Astrocyte (in vitro differentiated cells and primary cell): ENCODE measurements around the gene DUSP2. TPM values are rescaled to one million over a fixed set of nuclear protein-coding genes. Genes with fewer than 3 reads are reported as not detected.

Experiments used
- DNase-seq: peaks from one replicate; pipeline ENCODE4 v3.0.0-alpha.2; 2010; ENCODE audit warnings: low read depth
- FAIRE-seq: peaks from 2 replicates; lab custom pipeline; 2011; peaks lifted over from hg19 to GRCh38; lab: Jason Lieb, UNC
- H2AFZ ChIP-seq: 2 replicates; pipeline ENCODE4 v1.6.0; 2012; ENCODE audit warnings: low read depth, low read length, inconsistent platforms
- H3K27ac ChIP-seq: 2 replicates; pipeline ENCODE4 v1.5.1; 2011; ENCODE audit warnings: low read depth, low read length, inconsistent platforms
- H3K27me3 ChIP-seq: 2 replicates; pipeline ENCODE4 v1.6.0; 2011; ENCODE audit warnings: low read length, inconsistent platforms; ENCODE audit not compliant: insufficient read depth
- H3K36me3 ChIP-seq: 2 replicates; pipeline ENCODE4 v1.5.1; 2011; ENCODE audit warnings: low read length, inconsistent platforms; ENCODE audit not compliant: insufficient read depth
- H3K4me1 ChIP-seq: 2 replicates; pipeline ENCODE4 v1.5.1; 2011; ENCODE audit warnings: low read length, inconsistent platforms; ENCODE audit not compliant: insufficient read depth
- H3K4me2 ChIP-seq: 2 replicates; pipeline ENCODE4 v1.6.0; 2012; ENCODE audit warnings: low read length, inconsistent platforms
- H3K4me3 ChIP-seq: 2 replicates; pipeline ENCODE4 v1.5.1; 2011; ENCODE audit warnings: low read depth, mild to moderate bottlenecking, low read length, inconsistent platforms; ENCODE audit not compliant: insufficient read depth
- H3K79me2 ChIP-seq: 2 replicates; pipeline ENCODE4 v1.6.0; 2012; ENCODE audit warnings: mild to moderate bottlenecking, low read length, inconsistent platforms; ENCODE audit not compliant: insufficient read depth
- H3K9ac ChIP-seq: 2 replicates; pipeline ENCODE4 v1.6.0; 2012; ENCODE audit warnings: mild to moderate bottlenecking, low read length, inconsistent platforms
- H3K9me3 ChIP-seq: 2 replicates; pipeline ENCODE4 v1.5.1; 2012; ENCODE audit warnings: low read depth, mild to moderate bottlenecking, low read length, inconsistent platforms; ENCODE audit not compliant: insufficient read depth
- H4K20me1 ChIP-seq: 2 replicates; pipeline ENCODE4 v1.6.0; 2012; ENCODE audit warnings: low read length, inconsistent platforms; ENCODE audit not compliant: insufficient read depth
- H3K27ac Mint-ChIP-seq: one replicate; pipeline ENCODE4 v1.8.0; 2021; ENCODE audit warnings: mild to moderate bottlenecking, mixed read lengths; ENCODE audit not compliant: unreplicated experiment
- H3K27me3 Mint-ChIP-seq: one replicate; pipeline ENCODE4 v1.8.0; 2021; ENCODE audit warnings: low read depth, mixed read lengths; ENCODE audit not compliant: unreplicated experiment
- H3K36me3 Mint-ChIP-seq: one replicate; pipeline ENCODE4 v1.8.0; 2021; ENCODE audit warnings: low read depth, mixed read lengths; ENCODE audit not compliant: unreplicated experiment
- H3K4me1 Mint-ChIP-seq: one replicate; pipeline ENCODE4 v1.8.0; 2021; ENCODE audit warnings: low read depth, mixed read lengths; ENCODE audit not compliant: unreplicated experiment
- H3K4me3 Mint-ChIP-seq: one replicate; pipeline ENCODE4 v1.8.0; 2021; ENCODE audit warnings: mild to moderate bottlenecking, moderate library complexity, mixed read lengths; ENCODE audit not compliant: unreplicated experiment
- H3K9me3 Mint-ChIP-seq: one replicate; pipeline ENCODE4 v1.8.0; 2021; ENCODE audit warnings: mild to moderate bottlenecking, mixed read lengths; ENCODE audit not compliant: unreplicated experiment
- EZH2 ChIP-seq: IDR thresholded peaks from 2 replicates; pipeline ENCODE4 v1.6.1; 2012; ENCODE audit warnings: mild to moderate bottlenecking, low read length, inconsistent platforms; ENCODE audit not compliant: insufficient read depth
- total RNA-seq: library from RNA; stranded (reverse); gene quantifications from 2 replicates; pipeline ENCODE4 v1.2.1, GENCODE V29; 2021
- TF ChIP-seq, protein P1 (sequence below): IDR thresholded peaks from 2 replicates; pipeline ENCODE4 v1.5.1; 2011; ENCODE audit warnings: low read depth, mild to moderate bottlenecking, inconsistent platforms, low read length, moderate library complexity; ENCODE audit not compliant: insufficient read depth

DUSP2 gene
- total RNA-seq, 1 donor from 2014 or later = 0.95 TPM

GRCh38 chr2:96134421-96134820 lies 10.8 kb downstream of the DUSP2 start:
- no peaks in the 10 kb centered on the region for H3K4me1 Mint-ChIP-seq
- H3K27me3 ChIP-seq = peaks cover 35% of the 10 kb centered on the region
- no peak overlapping the region for H3K4me3 Mint-ChIP-seq
- H3K27ac Mint-ChIP-seq = no peak overlapping the region
- no peaks in the 10 kb centered on the region for H3K9me3 ChIP-seq
- TF ChIP-seq EZH2 = no peak
- TF ChIP-seq, protein P1, sequence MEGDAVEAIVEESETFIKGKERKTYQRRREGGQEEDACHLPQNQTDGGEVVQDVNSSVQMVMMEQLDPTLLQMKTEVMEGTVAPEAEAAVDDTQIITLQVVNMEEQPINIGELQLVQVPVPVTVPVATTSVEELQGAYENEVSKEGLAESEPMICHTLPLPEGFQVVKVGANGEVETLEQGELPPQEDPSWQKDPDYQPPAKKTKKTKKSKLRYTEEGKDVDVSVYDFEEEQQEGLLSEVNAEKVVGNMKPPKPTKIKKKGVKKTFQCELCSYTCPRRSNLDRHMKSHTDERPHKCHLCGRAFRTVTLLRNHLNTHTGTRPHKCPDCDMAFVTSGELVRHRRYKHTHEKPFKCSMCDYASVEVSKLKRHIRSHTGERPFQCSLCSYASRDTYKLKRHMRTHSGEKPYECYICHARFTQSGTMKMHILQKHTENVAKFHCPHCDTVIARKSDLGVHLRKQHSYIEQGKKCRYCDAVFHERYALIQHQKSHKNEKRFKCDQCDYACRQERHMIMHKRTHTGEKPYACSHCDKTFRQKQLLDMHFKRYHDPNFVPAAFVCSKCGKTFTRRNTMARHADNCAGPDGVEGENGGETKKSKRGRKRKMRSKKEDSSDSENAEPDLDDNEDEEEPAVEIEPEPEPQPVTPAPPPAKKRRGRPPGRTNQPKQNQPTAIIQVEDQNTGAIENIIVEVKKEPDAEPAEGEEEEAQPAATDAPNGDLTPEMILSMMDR = no peak
- H3K4me2 ChIP-seq = no peak overlapping the region
- peaks cover 62% of the 10 kb centered on the region for H3K27me3 Mint-ChIP-seq
- no peak overlapping the region for H3K9ac ChIP-seq
- DNase-seq (no peak), FAIRE-seq (no peak)
- H2AFZ ChIP-seq = no peak overlapping the region
- H3K27ac ChIP-seq = no peak overlapping the region
- no peaks in the 10 kb centered on the region for H3K36me3 ChIP-seq
- no peaks in the 10 kb centered on the region for H3K9me3 Mint-ChIP-seq
- no peaks in the 10 kb centered on the region for H3K79me2 ChIP-seq
- H3K4me1 ChIP-seq = no peaks in the 10 kb centered on the region
- no peak overlapping the region for H3K4me3 ChIP-seq
- H3K36me3 Mint-ChIP-seq = peaks cover 4% of the 10 kb centered on the region
- no peaks in the 10 kb centered on the region for H4K20me1 ChIP-seq

DNA sequence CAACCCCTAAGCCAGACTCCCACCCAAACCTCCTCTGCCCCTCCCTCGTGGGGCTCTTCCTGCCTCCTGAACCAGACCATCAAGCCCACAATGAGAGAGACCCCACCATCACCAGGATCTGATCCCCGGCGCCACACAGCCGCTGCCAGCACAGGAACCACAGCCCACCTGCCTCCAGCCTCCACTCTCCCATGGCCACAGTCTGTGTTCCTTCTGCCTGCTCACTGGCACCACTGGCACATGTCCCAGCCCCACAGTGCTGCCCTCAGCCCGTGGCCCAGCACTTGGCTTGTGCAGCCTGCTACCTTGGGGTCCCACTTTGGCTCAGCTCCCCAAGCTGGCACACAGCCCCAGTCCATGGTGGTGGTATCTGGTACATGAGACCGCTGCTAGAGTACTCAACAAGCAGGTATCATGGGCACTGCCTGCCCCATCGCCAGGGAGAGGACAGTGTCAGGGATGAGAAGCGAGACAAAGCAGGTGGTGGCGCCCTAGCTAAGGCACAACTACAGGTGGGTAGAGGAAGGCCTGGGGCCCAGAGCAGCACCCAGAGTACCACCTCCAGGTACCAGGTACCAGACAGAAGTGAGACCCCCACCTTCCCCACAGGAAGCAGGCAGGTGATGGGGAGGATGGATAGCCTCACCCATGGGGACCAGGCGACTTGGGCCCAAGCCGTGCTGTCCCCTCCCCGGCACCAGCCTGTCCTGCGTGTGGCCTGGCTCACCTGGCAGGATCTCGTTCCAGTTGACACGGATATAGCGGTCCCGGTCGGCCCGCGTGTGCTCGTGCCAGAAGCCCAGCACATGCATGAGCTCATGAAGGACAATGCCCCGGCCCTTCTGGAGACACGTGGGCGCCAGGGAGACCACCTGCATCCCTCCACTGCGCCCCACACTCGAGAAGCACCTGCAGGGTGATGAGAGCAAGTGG lies 13.2 kb downstream of the DUSP2 start:
- no peak overlapping the region for H3K27ac Mint-ChIP-seq
- Histone ChIP-seq H3K9ac (no peak overlapping the region), H3K27me3 (peaks cover 37% of the 10 kb centered on the region), H3K27ac (no peak overlapping the region), H3K36me3 (no peaks in the 10 kb centered on the region), H3K4me3 (no peak overlapping the region), H3K9me3 (no peaks in the 10 kb centered on the region), H4K20me1 (no peaks in the 10 kb centered on the region), H3K79me2 (no peaks in the 10 kb centered on the region), H3K4me2 (no peak overlapping the region), H2AFZ (no peak overlapping the region), H3K4me1 (no peaks in the 10 kb centered on the region)
- DNase-seq = no peak
- H3K36me3 Mint-ChIP-seq = peaks cover 4% of the 10 kb centered on the region
- H3K9me3 Mint-ChIP-seq = no peaks in the 10 kb centered on the region
- H3K27me3 Mint-ChIP-seq = peaks cover 69% of the 10 kb centered on the region
- TF ChIP-seq, protein P1 = no peak
- no peak for TF ChIP-seq EZH2
- no peaks in the 10 kb centered on the region for H3K4me1 Mint-ChIP-seq
- H3K4me3 Mint-ChIP-seq = no peak overlapping the region
- FAIRE-seq = no peak
